NCI-H526 (cell line): ENCODE data around the gene TGFBR3L.
A peak's percentile ranks its signal among the peaks of the same experiment; 100 is the strongest.
"Not testable (repeated sequence)": the region's sequence is repeated elsewhere in the genome, so short reads cannot be mapped to it uniquely, and the experiment has no call there.

Experiments
- DNase-seq, 2 experiments: peaks; one replicate each; lab custom pipeline; 2025; lab: John Stamatoyannopoulos, UW

Gene TGFBR3L

DNA sequence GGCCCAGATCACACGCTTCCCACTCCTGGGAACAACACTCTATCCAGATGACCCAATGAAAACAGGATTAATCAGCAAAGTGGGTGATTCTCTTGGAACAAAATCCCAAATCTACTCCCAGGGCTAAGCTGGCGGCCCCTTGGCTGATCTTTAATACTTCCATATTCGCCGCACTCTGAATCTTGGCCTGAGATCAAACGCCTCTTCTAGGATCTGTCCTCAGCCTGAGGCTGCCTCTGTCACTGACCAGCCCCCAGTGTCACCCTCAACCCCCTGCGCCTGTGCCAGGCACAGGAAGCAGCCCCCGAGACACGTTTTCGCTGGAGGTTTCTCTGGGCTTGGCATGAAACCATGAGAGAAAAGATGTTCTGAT is 13.7 kb downstream of the TGFBR3L start:
- no peak for DNase-seq

GRCh38 chr19:7928741-7929701 is 14.4 kb downstream of the TGFBR3L start:
- peak in 1 of 2 experiments; percentile 44 for DNase-seq

GRCh38 chr19:7930030-7930429 is 15.4 kb downstream of the TGFBR3L start:
- not testable (repeated sequence) for DNase-seq

- DNase-seq: no peak
Observed at GRCh38 chr19:7930765-7931164, 16.1 kb downstream of the TGFBR3L start.

- DNase-seq: no peak
Observed at GRCh38 chr19:7931221-7932061, 16.8 kb downstream of the TGFBR3L start.

DNA sequence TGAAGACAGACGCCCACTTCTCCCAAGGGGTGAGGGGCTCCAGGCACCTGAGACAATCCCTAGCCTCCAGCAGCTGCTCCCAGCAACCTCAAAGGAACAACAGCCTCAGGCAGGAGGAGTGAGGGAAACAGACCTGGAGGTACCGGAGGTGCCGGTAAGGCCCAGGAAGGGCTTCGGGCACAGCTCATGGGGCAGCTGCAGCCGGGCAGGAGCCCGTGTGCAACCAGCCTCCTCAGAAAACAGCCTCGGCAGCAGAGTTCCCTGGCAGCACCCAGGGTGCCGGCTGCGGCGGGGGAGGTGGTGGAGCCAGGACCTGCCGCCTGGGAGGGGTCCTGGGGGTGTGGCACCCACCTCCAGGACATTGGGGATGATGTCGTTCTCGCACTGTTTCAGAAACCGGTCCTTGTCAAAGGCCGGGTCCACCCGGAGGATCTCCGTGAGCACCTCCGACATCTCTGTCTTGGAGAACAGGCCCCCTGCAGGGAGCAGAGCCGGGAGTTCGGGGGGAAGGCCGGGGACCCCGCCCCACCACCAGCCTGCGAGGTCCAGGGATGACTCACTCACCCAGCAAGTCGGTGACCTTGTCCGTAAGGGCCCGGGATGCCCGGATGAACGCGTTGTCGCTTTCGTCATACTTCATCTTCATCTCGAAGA is 17.8 kb downstream of the TGFBR3L start:
- DNase-seq: no peak

GRCh38 chr19:7932930-7933300 is 18.3 kb downstream of the TGFBR3L start:
- DNase-seq: no peak

DNA sequence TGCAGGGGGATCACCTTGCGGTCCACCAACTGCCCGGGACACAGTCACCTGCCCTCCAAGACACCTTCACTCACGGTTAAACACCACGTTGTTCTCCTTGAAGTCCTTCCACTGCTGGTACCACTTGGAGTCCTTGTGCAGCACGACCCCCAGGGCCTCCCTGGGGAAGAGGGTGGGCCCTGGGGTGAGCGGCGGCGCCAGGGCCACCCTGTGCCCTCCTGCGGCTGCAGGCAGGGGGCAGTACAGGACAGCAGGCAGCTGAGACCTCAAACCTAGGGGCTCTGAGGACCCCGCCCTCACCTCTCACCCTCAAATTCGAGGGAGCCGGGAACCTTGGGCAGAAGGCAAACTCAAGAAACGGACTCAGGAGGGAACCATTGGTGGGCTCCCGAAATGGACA is 18.8 kb downstream of the TGFBR3L start:
- DNase-seq: no peak

- DNase-seq: no peak
Observed at GRCh38 chr19:7933828-7934725, 19.4 kb downstream of the TGFBR3L start.

- no peak for DNase-seq
Observed at GRCh38 chr19:7934766-7935165, 20.1 kb downstream of the TGFBR3L start.

- DNase-seq: no peak
Observed at GRCh38 chr19:7940841-7941240, 26.2 kb downstream of the TGFBR3L start.

- no peak for DNase-seq
Observed at GRCh38 chr19:7941895-7942596, 27.4 kb downstream of the TGFBR3L start.

DNA sequence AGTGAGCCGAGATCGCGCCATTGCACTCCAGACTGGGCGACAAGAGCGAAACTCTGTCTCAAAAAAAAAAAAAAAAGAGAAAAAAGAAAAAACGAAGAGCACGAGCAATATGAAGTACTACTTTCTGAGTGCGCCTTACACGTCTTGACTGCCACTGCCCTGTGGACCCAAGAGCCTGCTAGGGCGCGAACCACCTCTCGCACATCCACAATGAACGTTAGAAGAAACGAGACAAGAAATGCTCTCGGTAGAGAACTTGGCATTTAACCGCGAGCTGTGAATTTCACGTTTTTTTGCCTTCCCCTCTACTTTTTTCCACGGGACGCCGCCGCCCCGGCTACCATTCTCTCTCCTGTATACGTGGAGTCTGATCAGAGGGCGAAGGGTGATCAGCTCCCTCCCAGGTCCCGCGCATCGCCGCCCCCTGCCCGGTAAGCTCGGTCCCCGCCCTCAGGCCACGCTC is 28.4 kb downstream of the TGFBR3L start:
- no peak for DNase-seq

- DNase-seq: peak; percentile 96 to 98
Observed at GRCh38 chr19:7943444-7944176, 29.0 kb downstream of the TGFBR3L start, which contains the start of gene TIMM44. Gene TIMM44, minus strand, starts transcription at chr19:7943666. Its CDS starts 15 bp downstream, at chr19:7943651.

DNA sequence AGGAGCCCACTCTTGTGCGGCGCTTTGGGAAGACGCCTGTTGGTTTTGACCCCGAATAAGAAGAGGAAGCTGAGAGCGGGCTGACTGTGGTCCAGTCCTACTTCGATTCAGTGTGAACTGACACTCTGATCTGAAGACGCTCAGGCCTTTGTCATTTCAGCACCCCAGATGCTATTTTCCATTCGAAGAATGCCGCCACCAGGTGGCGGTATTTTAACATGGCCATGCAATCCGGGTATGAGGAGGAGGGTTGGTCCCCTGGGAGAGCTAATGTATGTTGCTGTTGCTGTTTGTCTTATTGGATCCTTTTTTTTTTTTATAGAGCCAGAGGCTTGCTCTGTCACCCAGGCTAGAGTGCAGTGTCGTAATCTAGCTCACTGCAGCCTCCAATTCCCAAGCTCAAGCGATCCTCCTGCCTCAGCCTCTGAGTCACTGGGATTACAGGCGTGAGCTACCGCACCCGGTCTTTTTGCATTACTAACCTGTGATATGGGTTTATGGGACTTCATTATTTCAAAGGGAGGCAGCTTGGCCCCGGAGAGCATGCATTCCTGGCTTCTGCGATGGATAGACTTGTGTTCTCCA is 29.6 kb downstream of the TGFBR3L start:
- peak; percentile 89 to 92 for DNase-seq

GRCh38 chr19:7947939-7948338 is 33.3 kb downstream of the TGFBR3L start:
- no peak for DNase-seq

DNA sequence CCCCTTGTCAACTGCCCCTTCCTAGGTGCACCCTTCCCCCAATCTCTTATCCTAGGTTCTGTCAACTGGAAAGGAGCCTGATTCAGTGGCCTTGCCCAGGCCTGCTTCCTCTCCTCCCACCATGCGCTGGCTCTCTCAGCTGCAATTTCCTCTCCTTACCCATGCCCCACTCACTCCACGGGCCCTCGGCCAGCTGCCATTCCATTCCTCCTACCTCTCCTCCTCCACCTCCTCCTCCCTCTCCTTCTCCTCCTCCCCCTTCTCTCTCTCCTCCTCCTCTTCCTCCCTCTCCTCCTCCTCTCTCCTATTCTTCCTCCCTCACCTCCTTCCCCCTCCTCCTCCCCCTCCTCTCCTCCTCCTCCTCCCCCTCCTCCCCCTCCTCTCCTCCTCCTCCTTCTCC is 38.4 kb downstream of the TGFBR3L start:
- DNase-seq: no peak

DNA sequence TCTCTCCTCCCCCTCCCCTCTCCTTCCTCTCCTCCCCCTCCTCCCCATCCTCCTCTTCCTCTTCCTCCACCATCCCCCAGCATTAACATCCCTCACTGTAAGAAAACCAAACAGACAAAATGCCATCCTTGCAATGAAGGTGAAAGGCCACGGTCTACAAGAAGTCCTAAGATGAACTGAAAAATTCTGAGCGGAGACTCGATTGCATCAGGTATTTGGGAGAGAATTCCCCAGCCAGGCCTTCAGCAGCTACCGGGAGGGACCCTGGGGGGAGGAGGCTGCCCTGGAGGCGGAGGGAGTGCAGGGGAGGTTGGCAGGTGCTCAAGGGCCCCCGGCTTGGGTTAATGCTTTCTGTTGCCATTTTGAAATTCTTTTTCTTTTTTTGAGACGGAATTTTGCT is 38.9 kb downstream of the TGFBR3L start:
- no peak for DNase-seq

DNA sequence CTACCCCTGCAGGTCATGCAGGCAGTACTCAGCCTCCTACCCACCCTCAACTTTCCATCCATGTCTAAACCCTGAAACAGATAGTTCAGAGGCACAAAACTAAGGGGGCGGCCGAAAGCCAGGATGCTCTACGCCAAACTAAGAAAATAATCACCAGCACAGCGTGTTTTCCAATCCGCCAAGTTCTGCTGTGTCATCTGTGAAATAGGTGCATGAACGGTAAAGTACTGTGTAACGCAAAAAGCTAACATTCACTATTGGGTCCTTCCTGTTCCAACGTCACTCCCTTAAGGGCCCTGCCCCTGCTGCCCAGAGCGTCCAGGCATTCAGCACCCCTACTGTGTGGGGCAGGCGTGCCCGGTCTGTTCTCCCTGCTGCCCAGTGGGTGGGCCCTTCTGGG is 41.1 kb downstream of the TGFBR3L start:
- no peak for DNase-seq
